HG03066 (cell line): ENCODE data around the gene NANP.
"Not testable (repeated sequence)": the region's sequence is repeated elsewhere in the genome, so short reads cannot be mapped to it uniquely, and the experiment has no call there.

ENCODE experiments used
- ATAC-seq: cut with Tn5 transposase; IDR thresholded peaks from one replicate; pipeline ENCODE4 v1.9.1; 2021; ENCODE audit warnings: low read depth; ENCODE audit not compliant: unreplicated experiment

Gene NANP

GRCh38 chr20:25623736-25624499 lies at the start of gene NANP:
Gene NANP (minus strand): TSS chr20:25624014. CDS start chr20:25623948, 66 bp downstream.
- peak; percentile 81 for ATAC-seq

GRCh38 chr20:25672659-25673235 lies 48.9 kb upstream of the NANP start:
- ATAC-seq, result no peak

- ATAC-seq, result no peak
These were observed 46.1 kb upstream of the NANP start for GRCh38 chr20:25669826-25670422.

GRCh38 chr20:25668446-25668845 lies 44.6 kb upstream of the NANP start:
- ATAC-seq, result no peak

GRCh38 chr20:25659999-25660398 lies 36.2 kb upstream of the NANP start:
- no peak for ATAC-seq

- ATAC-seq, result no peak
These were observed 30.7 kb upstream of the NANP start for GRCh38 chr20:25654487-25654886.

GRCh38 chr20:25652866-25653265 lies 29.1 kb upstream of the NANP start:
- ATAC-seq, result not testable (repeated sequence)

- no peak for ATAC-seq
These were observed 21.0 kb upstream of the NANP start for GRCh38 chr20:25644814-25645213.

- no peak for ATAC-seq
These were observed 19.9 kb upstream of the NANP start for GRCh38 chr20:25643716-25644115.

GRCh38 chr20:25637247-25637646 lies 13.4 kb upstream of the NANP start:
- no peak for ATAC-seq

GRCh38 chr20:25632940-25633790 lies 9.4 kb upstream of the NANP start:
- ATAC-seq, result no peak

GRCh38 chr20:25630615-25631014 lies 6.8 kb upstream of the NANP start:
- ATAC-seq, result not testable (repeated sequence)

- ATAC-seq, result no peak
These were observed 6.1 kb upstream of the NANP start for GRCh38 chr20:25629816-25630499.

GRCh38 chr20:25626779-25627178 lies 3.0 kb upstream of the NANP start:
- ATAC-seq, result no peak

- ATAC-seq, result no peak
These were observed 706 bp upstream of the NANP start for GRCh38 chr20:25624500-25624939.

GRCh38 chr20:25623225-25623735 lies 534 bp downstream of the NANP start:
- peak; percentile 15 for ATAC-seq

- ATAC-seq, result no peak
These were observed 1.2 kb downstream of the NANP start for GRCh38 chr20:25622450-25623224.

- ATAC-seq, result no peak
These were observed 1.8 kb downstream of the NANP start for GRCh38 chr20:25622049-25622448.

- ATAC-seq, result no peak
These were observed 4.3 kb downstream of the NANP start for GRCh38 chr20:25619514-25619913.
